ENCODE measurements around the gene RNF181.

DNA sequence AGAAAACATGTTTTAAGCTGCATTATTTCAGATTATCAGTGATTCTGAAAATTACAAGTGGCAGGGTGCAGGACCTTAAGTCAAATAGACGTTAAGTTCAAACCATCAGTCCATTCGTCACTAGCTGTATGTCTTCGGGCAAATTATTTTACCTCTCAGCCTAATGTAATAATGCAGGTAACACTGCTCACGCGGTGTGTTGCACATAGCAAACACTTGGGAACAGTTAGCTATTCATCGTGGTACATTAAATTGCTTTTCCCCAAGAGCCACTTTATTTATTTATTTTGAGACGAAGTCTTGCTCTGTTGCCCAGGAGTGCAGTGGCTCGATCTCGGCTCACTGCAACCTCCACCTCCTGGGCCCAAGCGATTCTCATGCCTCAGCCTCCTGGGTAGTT lies 46.5 kb upstream of the RNF181 start:
- TF ChIP-seq, protein P1, sequence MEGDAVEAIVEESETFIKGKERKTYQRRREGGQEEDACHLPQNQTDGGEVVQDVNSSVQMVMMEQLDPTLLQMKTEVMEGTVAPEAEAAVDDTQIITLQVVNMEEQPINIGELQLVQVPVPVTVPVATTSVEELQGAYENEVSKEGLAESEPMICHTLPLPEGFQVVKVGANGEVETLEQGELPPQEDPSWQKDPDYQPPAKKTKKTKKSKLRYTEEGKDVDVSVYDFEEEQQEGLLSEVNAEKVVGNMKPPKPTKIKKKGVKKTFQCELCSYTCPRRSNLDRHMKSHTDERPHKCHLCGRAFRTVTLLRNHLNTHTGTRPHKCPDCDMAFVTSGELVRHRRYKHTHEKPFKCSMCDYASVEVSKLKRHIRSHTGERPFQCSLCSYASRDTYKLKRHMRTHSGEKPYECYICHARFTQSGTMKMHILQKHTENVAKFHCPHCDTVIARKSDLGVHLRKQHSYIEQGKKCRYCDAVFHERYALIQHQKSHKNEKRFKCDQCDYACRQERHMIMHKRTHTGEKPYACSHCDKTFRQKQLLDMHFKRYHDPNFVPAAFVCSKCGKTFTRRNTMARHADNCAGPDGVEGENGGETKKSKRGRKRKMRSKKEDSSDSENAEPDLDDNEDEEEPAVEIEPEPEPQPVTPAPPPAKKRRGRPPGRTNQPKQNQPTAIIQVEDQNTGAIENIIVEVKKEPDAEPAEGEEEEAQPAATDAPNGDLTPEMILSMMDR (IDR thresholded peaks at IDR 0.05), result no peak
- TF ChIP-seq POLR2AphosphoS5 (IDR thresholded peaks at IDR 0.05; ENCODE audit: low read depth, low read length), result no peak

Data from Panc1 (cell line).